ENCODE data around the gene PIM3. TPM values are rescaled to one million over a fixed set of nuclear protein-coding genes. Genes with fewer than 3 reads are reported as not detected.

The PIM3 gene
- total RNA-seq, 4 donors from 2014 or later = 98.3 to 138 (median 119) TPM

- Histone ChIP-seq H3K36me3 (no peaks in the 10 kb centered on the region), H3K9me3 (no peaks in the 10 kb centered on the region), H3K27ac (no peak overlapping the region), H3K27me3 (peaks cover 0 to 37% of the 10 kb centered on the region in 2 donors), H3K4me3 (no peak overlapping the region), H3K4me1 (peaks cover 0 to 8% (median 0%) of the 10 kb centered on the region in 4 donors)
- DNase-seq (ENCODE audit: low spot score in 2 of 2) = no peak
- WGBS, 2 donors = 32 to 60% methylated on average over 4 to 39 of the region's 41 CpGs
- TF ChIP-seq CTCF (IDR thresholded peaks at IDR 0.05) (no peak), POLR2A (IDR thresholded peaks at IDR 0.05) (no peak), EP300 (IDR thresholded peaks at IDR 0.05) (no peak)
These were observed 39.5 kb downstream of the PIM3 start for GRCh38 chr22:49999946-50000586.

- no peaks in the 10 kb centered on the region for H3K9me3 ChIP-seq
- peaks cover 0 to 37% of the 10 kb centered on the region in 2 donors for H3K27me3 ChIP-seq
- no peaks in the 10 kb centered on the region for H3K36me3 ChIP-seq
- whole genome bisulfite sequencing, 2 donors = 87 to 88% methylated on average over 25 to 31 of the region's 32 CpGs
- no peak overlapping the region for H3K27ac ChIP-seq
- DNase-seq (ENCODE audit: low spot score in 2 of 2) = no peak
- no peak for TF ChIP-seq POLR2A (IDR thresholded peaks at IDR 0.05)
- no peak for TF ChIP-seq CTCF (IDR thresholded peaks at IDR 0.05)
- no peak for TF ChIP-seq EP300 (IDR thresholded peaks at IDR 0.05)
- H3K4me3 ChIP-seq = no peak overlapping the region
- peaks cover 0 to 8% (median 0%) of the 10 kb centered on the region in 4 donors for H3K4me1 ChIP-seq
These were observed 40.2 kb downstream of the PIM3 start for GRCh38 chr22:50000587-50001387.

GRCh38 chr22:50001388-50002231 is 41.0 kb downstream of the PIM3 start:
- H3K9me3 ChIP-seq = no peaks in the 10 kb centered on the region
- peaks cover 0 to 8% (median 0%) of the 10 kb centered on the region in 4 donors for H3K4me1 ChIP-seq
- H3K36me3 ChIP-seq = no peaks in the 10 kb centered on the region
- DNase-seq (ENCODE audit: low spot score in 2 of 2) = no peak
- TF ChIP-seq EP300 (IDR thresholded peaks at IDR 0.05) (no peak), POLR2A (IDR thresholded peaks at IDR 0.05) (no peak), CTCF (IDR thresholded peaks at IDR 0.05) (no peak)
- H3K27ac ChIP-seq = no peak overlapping the region
- peaks cover 0 to 37% of the 10 kb centered on the region in 2 donors for H3K27me3 ChIP-seq
- H3K4me3 ChIP-seq = no peak overlapping the region
- WGBS, 2 donors = 68 to 76% methylated on average over 8 to 16 of the region's 16 CpGs

GRCh38 chr22:50002791-50003190 is 42.2 kb downstream of the PIM3 start:
- Histone ChIP-seq H3K27me3 (peaks cover 0 to 37% of the 10 kb centered on the region in 2 donors), H3K9me3 (no peaks in the 10 kb centered on the region), H3K4me1 (peaks cover 0 to 8% (median 0%) of the 10 kb centered on the region in 4 donors), H3K36me3 (no peaks in the 10 kb centered on the region), H3K4me3 (no peak overlapping the region), H3K27ac (no peak overlapping the region)
- TF ChIP-seq EP300 (IDR thresholded peaks at IDR 0.05) = no peak
- whole genome bisulfite sequencing, 2 donors = 70 to 71% methylated on average over 7 of the region's 7 CpGs
- DNase-seq (ENCODE audit: low spot score in 2 of 2) = no peak

GRCh38 chr22:50004918-50005317 is 44.3 kb downstream of the PIM3 start:
- Histone ChIP-seq H3K27me3 (peaks cover 0 to 46% of the 10 kb centered on the region in 2 donors), H3K4me1 (peaks cover 0 to 2% (median 0%) of the 10 kb centered on the region in 4 donors), H3K4me3 (no peak overlapping the region), H3K9me3 (no peaks in the 10 kb centered on the region), H3K36me3 (no peaks in the 10 kb centered on the region), H3K27ac (no peak overlapping the region)
- WGBS, 2 donors = 61 to 62% methylated on average over 4 of the region's 4 CpGs
- no peak for DNase-seq (ENCODE audit: low spot score in 2 of 2)
- TF ChIP-seq POLR2A (IDR thresholded peaks at IDR 0.05) (no peak), EP300 (IDR thresholded peaks at IDR 0.05) (no peak), CTCF (IDR thresholded peaks at IDR 0.05) (no peak)
